Calu3 (cell line): ENCODE data around the gene IZUMO1R. TPM values are rescaled to one million over a fixed set of nuclear protein-coding genes. Genes with fewer than 3 reads are reported as not detected.
"Not testable (repeated sequence)": the region's sequence is repeated elsewhere in the genome, so short reads cannot be mapped to it uniquely, and the experiment has no call there.

ENCODE experiments used
- BruUV-seq: library from RNA; stranded (reverse); fragments of 400-500 nt; replicated peaks from 2 replicates; lab custom pipeline; 2021; lab: Mats Ljungman, UMichigan
- CTCF ChIA-PET: fragments of 300-600 bp; sonication (Branson Sonifier 250); formaldehyde crosslinking; loops from one replicate; lab custom pipeline; 2022; ENCODE audit warnings: antibody characterized with exemption; lab: Charles Lee
- DNase-seq: peaks from one replicate; pipeline ENCODE4 v3.0.0; 2022
- H3K27ac Mint-ChIP-seq: one replicate; pipeline ENCODE4 v1.8.0; 2022; ENCODE audit warnings: mixed read lengths; ENCODE audit not compliant: unreplicated experiment
- H3K27me3 Mint-ChIP-seq: one replicate; pipeline ENCODE4 v1.8.0; 2022; ENCODE audit warnings: mixed read lengths; ENCODE audit not compliant: unreplicated experiment
- H3K36me3 Mint-ChIP-seq: one replicate; pipeline ENCODE4 v1.8.0; 2022; ENCODE audit warnings: mild to moderate bottlenecking, moderate library complexity, mixed read lengths; ENCODE audit not compliant: insufficient read depth, unreplicated experiment
- H3K4me1 Mint-ChIP-seq: one replicate; pipeline ENCODE4 v1.8.0; 2022; ENCODE audit warnings: mild to moderate bottlenecking, low read depth, mixed read lengths; ENCODE audit not compliant: unreplicated experiment
- H3K4me3 Mint-ChIP-seq: one replicate; pipeline ENCODE4 v1.8.0; 2022; ENCODE audit warnings: mild to moderate bottlenecking, low read depth, moderate library complexity, mixed read lengths; ENCODE audit not compliant: unreplicated experiment
- H3K9me3 Mint-ChIP-seq: one replicate; pipeline ENCODE4 v1.8.0; 2022; ENCODE audit warnings: low read depth, mixed read lengths; ENCODE audit not compliant: unreplicated experiment
- intact Hi-C: fragments of 100-400 bp; cut with micrococcal nuclease; formaldehyde crosslinking; loops from one replicate; pipeline ENCODE4 v1.10.0; 2022; ENCODE audit not compliant: unreplicated experiment
- total RNA-seq: library from RNA; stranded (reverse); gene quantifications from 2 replicates; pipeline ENCODE4 v1.2.3, GENCODE V29; 2022
- TF ChIP-seq, protein P1 (sequence below): fragments of 200-600 bp; IDR thresholded peaks from one replicate; pipeline ENCODE4 v1.8.0; 2022; ENCODE audit warnings: antibody characterized with exemption; ENCODE audit not compliant: unreplicated experiment

IZUMO1R gene
- total RNA-seq, 1 experiment from 2014 or later, result not detected

DNA sequence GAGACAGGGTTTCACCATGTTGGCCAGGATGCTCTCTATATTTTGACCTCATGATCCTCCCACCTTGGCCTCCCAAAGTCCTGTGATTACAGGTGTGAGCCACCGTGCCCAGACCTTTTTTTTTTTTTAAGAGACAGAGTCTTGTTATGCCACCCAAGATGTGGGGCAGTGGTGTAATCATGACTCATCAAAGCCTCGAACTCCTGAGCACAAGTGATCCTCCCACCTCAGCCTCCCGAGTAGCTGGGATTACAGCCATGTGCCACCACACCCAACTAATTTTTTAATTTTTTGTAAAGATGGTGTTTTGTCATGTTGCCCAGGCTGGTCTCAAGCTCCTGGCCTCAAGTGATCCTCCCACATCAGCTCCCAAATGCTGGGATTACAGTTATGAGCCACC, 37.9 kb downstream of the IZUMO1R start:
- Mint-ChIP-seq H3K36me3 (peaks cover 5% of the 10 kb centered on the region), H3K4me1 (no peaks in the 10 kb centered on the region), H3K27me3 (peaks cover 18% of the 10 kb centered on the region), H3K4me3 (no peak overlapping the region), H3K27ac (no peak overlapping the region), H3K9me3 (no peaks in the 10 kb centered on the region)
- TF ChIP-seq, protein P1, sequence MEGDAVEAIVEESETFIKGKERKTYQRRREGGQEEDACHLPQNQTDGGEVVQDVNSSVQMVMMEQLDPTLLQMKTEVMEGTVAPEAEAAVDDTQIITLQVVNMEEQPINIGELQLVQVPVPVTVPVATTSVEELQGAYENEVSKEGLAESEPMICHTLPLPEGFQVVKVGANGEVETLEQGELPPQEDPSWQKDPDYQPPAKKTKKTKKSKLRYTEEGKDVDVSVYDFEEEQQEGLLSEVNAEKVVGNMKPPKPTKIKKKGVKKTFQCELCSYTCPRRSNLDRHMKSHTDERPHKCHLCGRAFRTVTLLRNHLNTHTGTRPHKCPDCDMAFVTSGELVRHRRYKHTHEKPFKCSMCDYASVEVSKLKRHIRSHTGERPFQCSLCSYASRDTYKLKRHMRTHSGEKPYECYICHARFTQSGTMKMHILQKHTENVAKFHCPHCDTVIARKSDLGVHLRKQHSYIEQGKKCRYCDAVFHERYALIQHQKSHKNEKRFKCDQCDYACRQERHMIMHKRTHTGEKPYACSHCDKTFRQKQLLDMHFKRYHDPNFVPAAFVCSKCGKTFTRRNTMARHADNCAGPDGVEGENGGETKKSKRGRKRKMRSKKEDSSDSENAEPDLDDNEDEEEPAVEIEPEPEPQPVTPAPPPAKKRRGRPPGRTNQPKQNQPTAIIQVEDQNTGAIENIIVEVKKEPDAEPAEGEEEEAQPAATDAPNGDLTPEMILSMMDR, result no peak
- BruUV-seq, result no TSS peak
- intact Hi-C loops, result no loop called here
- CTCF ChIA-PET, result no interaction called here
- no peak for DNase-seq

DNA sequence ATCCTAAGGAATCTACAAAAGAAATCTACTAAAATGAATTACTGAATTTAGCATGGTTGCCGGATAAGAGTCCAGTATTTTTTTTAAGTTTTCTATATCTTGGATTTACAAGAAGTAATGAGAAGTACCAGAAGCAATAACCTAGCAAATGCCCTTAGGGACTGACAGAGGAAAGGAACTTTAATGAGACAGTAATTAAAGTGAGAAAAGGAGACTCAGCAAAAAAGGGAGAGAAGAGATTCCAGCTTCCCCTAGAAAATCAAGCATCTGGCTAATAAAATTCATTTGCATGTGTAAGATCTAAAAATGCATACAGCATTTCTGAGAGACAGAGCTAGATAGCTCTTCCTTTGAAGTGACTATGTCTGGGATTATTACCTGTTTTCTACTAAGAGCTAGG, 39.1 kb downstream of the IZUMO1R start:
- Mint-ChIP-seq H3K36me3 (peaks cover 5% of the 10 kb centered on the region), H3K9me3 (no peaks in the 10 kb centered on the region), H3K4me3 (no peak overlapping the region), H3K4me1 (no peaks in the 10 kb centered on the region), H3K27ac (no peak overlapping the region), H3K27me3 (peaks cover 31% of the 10 kb centered on the region)
- TF ChIP-seq, protein P1, result no peak
- intact Hi-C loops, result no loop called here
- no peak for DNase-seq
- CTCF ChIA-PET, result no interaction called here
- BruUV-seq, result no TSS peak

DNA sequence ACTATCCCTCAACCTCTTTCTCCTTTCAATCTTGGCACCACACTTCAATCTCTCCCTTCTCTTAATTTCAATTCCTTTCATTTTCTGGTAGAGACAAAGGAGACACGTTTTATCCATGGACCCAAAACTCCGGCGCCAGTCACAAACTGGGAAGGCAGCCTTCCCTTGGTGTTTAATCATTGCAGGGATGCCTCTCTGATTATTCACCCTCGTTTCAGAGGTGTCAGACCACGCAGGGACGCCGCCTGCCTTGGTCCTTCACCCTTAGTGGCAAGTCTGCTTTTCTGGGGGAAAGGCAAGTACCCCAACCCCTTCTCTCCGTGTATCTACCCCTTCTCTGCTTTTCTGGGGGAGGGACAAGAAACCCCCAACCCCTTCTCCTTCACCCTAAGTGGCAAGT, 41.9 kb downstream of the IZUMO1R start:
- H3K9me3 Mint-ChIP-seq, H3K4me1 Mint-ChIP-seq, H3K36me3 Mint-ChIP-seq, CTCF ChIA-PET, H3K4me3 Mint-ChIP-seq, intact Hi-C loops, DNase-seq, H3K27ac Mint-ChIP-seq, BruUV-seq: not testable (repeated sequence)
- peaks cover 47% of the 10 kb centered on the region for H3K27me3 Mint-ChIP-seq

DNA sequence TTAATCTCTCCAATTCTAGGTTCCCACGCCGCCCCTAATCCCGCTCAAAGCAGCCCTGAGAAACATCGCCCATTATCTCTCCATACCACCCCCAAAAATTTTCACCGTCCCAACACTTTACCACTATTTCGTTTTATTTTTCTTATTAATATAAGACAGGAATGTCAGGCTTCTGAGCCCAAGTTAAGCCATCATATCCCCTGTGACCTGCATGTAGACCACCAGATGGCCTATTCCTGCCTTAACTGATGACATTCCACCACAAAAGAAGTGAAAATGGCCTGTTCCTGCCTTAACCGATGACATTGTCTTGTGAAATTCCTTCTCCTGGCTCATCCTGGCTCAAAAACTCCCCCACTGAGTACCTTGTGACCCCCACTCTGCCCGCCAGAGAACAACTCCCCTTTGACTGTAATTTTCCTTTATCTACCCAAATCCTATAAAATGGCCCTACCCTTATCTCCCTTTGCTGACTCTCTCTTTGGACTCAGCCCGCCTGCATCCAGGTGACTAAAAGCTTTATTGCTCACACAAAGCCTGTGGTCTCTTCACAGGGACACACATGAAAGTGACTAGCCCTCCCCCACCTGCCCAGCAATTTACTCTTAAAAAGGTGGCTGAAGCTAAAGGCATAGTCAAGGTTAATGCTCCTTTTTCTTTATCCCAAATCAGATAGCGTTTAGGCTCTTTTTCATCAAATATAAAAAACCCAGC, 46.6 kb downstream of the IZUMO1R start:
- H3K4me3 Mint-ChIP-seq, CTCF ChIA-PET, H3K36me3 Mint-ChIP-seq, BruUV-seq, H3K9me3 Mint-ChIP-seq, DNase-seq, H3K4me1 Mint-ChIP-seq, intact Hi-C loops, H3K27ac Mint-ChIP-seq: not testable (repeated sequence)
- H3K27me3 Mint-ChIP-seq, result peaks cover 83% of the 10 kb centered on the region

Other genes starting within 250 kb of the IZUMO1R start
- 18.6 and 20.2 TPM in 2 replicates for gene PANX1, start 175.7 kb upstream of the IZUMO1R start, total RNA-seq
- gene GPR83, start 96.8 kb downstream of the IZUMO1R start, total RNA-seq, result 0.07 and 0.19 TPM in 2 replicates
- 25.6 and 27.2 TPM in 2 replicates for gene MRE11, start 189.3 kb downstream of the IZUMO1R start, total RNA-seq
- gene ANKRD49, start 189.4 kb downstream of the IZUMO1R start, total RNA-seq, result 10.1 and 10.3 TPM in 2 replicates
- not detected in 2 replicates for gene C11orf97, start 207.9 kb downstream of the IZUMO1R start, total RNA-seq
- gene FUT4, start 239.3 kb downstream of the IZUMO1R start, total RNA-seq, result 28.6 and 32.9 TPM in 2 replicates